NCI-H2227 (cell line): ENCODE data around the gene ZNF581.

Source experiments
- DNase-seq: peaks from one replicate; lab custom pipeline; 2025; ENCODE audit not compliant: unreplicated experiment; lab: John Stamatoyannopoulos, UW

The ZNF581 gene

DNA sequence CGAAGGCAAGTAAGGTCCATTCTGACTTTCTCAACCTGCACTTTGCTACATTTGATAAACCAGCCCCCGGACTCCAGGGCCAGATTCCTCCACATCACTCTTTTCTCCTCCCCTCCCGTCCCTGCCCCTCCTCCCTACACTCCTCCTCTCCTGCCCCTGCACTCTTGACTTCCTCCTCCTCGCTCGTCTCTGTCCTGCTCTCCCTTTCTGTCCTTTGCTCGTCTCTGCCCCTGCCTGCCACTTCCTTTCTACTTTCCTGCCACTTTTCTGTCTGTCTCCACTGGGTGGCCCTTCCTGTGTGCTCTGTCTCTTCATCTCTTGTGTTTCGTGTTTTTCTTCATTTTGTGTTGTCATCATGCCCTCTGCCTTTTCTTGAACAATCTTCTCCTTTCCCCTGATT is 18.4 kb downstream of the ZNF581 start:
- no peak for DNase-seq

DNA sequence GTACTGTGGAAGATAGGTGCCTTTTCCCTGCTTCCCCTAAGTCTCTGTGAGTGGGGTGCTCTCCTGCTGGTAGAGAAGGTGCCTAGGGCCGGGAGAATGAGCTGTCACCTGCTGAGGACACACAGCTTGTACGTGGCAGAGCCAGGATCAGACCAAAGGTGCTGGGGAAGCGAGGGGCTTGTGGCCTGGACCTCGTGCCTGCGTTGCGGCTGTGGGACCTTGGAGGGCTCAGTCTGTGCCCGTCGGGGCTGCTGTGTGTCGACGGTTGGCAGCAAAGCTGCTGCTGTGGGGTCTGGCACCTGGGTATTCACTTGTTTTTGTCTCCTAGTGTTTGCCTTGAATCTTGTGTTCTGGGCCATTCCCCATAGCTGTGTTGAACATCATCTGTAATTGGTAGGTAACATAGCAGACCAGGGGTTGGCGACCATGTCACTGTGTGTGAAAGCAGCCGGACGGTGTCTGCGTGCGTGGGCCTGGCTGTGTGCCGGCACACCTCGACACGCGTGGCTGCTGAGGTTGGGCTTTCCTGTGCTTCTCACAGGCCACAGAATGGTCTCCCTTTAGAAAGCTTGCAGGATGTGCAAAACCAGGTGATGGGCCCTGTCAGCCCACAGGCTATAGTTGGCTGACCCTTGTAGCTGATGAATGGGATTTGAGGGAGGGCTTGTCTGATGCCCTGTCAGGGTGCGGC is 20.5 kb downstream of the ZNF581 start:
- DNase-seq: no peak

DNA sequence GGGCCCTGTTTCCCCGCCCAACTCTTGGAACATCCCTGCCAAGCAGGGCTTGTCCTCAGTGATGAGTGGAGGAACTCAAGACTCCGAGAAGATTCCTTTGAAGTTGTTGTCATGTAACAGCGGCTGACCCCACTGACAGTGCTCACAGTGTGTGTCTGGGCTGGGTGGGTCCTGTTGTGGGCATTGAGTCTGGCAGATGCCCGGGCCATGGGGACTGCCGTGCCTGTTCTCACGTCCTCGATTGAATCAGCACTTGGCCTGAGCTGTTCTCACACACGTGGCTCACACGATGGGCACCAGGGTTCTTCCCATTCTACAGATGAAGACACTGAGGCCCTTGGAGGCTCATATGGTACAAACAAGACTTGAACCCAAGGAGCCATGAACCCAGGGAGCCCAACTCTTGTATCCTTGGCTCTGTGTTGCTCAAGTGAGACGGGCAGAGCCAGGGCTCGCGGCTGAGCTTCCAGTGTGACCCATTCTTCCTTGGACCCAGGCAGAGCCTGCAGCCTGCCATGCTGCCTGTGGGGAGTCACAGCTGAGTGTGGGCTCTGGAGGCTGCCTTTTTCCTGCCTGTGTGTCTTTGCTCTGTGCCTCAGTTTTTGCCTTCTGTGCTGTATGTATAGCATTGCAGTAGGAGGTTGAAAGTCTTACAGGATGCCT is 23.0 kb downstream of the ZNF581 start:
- no peak for DNase-seq

DNA sequence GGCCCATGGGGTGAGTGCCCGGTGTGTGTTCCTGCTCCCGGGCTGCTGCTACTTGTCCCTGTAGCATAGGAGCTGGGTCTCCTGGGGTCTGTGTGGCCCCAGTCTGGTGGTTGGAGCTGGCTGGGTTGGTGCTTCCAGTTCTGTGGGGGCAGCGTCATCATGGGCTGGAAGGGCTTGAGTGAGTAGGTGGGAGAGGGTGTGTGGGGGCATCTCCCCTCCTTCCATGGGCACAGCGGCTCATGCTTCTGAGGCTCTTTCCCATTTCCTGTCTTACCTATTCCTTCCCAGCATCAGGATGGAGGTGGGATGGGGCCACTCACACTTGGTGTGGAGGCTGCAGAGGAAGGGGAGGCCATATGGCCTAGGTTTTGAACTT is 23.5 kb downstream of the ZNF581 start:
- DNase-seq: no peak

DNA sequence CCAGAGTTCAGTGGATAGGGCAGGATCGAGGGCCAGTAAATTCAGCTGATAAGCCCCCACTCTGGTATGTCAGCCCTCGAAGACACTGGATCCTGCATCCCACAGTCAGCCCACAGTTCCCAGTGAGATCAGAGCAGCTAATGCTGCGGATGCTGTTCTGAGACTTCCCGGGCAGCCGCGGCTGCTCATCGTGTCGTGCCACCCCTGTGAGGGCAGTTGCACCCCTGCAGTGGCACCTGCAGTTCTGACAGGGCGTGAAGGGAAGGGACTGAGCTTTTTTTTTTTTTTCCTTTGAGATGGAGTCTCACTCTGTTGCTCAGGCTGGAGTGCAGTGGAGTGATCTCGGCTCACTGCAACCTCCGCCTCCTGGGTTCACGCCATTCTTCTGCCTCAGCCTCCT is 24.1 kb downstream of the ZNF581 start:
- no peak for DNase-seq

DNA sequence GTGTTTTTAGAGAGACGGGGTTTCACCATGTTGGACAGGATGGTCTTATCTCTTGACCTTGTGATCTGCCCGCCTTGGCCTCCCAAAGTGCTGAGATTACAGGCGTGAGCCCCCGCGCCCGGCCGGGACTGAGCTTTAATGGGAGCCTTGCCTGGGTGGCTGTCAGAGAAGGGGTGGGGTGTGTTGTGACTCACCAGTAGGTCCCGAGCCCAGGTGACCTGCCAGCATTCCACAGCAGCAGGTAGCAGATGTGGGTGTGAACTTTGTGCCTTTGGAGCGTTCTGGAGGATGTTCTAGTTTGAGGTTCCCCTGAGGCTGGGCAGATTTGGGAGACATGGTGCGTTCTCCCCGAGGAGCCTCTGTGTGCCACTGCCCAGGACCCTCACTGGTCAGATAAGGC is 24.5 kb downstream of the ZNF581 start:
- DNase-seq: no peak

DNA sequence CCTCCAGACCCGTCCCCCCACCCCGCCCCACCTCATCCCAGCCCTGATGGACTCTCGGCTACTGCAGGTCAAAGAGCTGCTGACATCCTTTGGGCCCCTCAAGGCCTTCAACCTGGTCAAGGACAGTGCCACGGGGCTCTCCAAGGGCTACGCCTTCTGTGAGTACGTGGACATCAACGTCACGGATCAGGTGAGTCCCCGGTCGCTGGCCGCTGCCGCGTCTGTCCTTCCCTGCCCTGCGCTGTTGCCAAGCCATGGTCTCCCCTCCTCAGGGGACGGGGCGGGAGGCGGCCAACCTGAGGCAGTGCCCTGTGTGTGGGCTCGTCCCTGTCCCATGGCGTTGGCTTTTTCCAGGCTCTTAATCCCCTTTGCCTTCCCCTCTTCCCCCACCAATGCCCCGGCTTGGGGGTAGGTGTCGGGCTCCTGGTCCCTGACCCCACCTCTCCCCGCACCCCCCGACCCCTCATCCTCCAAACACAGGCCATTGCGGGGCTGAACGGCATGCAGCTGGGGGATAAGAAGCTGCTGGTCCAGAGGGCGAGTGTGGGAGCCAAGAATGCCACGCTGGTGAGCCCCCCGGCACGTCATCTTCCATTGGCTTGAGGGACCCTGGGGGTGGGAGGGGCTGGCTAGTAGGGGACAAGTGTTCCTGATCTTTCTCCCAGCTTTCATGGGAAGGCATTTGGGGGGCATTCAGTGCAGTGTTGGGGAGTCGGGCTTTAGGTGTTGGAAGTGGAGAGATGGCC is 25.3 kb downstream of the ZNF581 start:
- DNase-seq: no peak

DNA sequence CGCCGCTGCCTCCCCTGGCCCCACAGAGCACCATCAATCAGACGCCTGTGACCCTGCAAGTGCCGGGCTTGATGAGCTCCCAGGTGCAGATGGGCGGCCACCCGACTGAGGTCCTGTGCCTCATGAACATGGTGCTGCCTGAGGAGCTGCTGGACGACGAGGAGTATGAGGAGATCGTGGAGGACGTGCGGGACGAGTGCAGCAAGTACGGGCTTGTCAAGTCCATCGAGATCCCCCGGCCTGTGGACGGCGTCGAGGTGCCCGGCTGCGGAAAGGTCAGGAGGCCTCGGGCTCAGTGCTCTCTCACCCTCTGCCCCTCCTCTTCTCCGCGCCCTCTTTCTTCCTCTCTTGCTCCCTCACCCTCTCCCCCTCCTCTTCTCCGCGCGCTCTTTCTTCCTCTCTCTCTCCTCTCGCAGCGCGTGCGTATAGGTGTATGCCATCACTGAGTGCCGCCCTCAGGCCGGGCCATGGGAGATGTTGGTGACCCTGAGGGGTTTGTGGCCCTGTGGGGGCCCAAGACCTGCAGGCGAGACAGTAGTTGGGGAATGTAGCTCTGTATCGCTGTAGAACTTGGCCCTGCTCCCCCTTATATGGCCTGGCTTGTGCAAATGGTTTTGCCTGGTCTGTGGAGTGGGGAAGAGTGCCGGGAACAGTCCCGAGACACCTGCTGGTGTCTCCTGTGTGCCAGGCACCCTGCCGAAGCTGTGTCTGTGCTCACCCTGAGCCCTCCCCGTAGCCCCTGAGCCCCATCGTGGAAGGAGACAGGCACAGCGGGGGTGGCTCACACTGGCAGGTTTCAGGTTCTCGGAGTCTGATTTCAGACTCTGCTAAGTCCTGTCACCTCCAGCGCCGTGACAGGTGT is 26.2 kb downstream of the ZNF581 start:
- no peak for DNase-seq

DNA sequence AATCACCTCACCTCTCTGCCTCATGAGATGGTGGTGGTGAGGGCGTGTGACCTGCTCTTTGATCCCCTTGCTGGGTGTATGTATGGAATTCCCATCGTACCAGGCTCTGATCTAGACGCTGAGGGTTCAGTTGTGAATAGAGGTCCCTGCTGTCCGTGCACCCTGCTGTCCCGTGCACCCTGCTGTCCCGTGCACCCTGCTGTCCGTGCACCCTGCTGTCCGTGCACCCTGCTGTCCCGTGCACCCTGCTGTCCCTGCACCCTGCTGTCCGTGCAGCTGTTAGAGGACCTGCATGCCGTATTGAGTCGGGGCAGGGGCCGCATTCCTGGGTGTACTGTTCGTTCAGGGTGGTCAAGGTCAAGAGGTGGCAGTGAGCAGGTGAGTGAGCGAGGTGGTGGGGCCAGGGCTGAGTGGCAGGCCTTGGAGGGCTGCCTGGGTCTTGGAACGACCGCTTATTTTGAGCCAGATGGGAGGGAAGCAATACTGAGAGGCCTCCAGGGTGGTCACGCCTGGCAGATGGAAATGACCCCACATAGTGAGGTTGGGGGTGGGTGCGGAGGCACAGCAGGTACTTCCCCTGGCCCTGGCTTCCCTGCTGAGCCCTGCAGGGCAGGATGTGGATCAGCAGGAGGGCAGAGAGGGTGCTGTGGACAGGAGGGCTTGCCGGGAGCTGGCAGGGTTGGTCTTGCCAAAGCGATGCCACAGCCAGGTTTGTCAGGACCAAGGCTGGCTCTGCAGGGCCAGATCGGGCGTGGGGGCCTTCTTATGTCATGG is 27.0 kb downstream of the ZNF581 start:
- peak; percentile 76 for DNase-seq

DNA sequence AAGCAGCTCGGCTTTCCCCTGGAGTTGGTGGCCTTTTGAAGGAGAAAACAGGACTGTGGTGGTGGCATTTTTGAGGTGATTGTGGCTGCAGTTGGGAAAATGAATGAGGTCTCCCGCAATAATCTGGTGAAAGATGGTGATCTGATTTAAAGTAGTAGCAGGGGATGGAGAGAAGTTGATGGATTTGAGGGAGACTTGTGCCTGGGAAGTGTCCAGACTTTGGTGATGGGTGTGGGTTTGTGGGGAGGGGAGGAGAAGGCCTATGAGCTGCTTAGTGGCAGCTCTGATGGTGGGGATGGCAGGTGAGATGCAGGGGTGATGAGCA is 27.6 kb downstream of the ZNF581 start:
- no peak for DNase-seq

DNA sequence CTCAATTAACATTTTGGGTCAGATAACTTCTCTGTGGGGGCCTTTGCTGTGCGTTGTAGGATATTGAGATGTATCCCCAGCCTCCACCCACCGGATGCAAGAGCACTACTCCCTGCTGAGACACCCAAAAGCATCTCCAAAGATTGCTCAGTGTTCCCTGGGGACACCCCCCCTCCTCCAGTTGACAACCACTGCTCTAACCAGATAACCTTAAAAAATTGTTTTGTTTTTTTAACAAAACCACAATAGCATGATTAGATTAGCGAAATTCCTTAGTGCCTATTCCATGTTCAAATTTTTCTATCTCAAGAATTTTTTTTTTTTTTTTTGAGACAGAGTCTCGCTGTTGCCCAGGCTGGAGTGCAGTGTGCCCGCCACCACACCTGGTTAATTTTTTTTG is 29.0 kb downstream of the ZNF581 start:
- no peak for DNase-seq

DNA sequence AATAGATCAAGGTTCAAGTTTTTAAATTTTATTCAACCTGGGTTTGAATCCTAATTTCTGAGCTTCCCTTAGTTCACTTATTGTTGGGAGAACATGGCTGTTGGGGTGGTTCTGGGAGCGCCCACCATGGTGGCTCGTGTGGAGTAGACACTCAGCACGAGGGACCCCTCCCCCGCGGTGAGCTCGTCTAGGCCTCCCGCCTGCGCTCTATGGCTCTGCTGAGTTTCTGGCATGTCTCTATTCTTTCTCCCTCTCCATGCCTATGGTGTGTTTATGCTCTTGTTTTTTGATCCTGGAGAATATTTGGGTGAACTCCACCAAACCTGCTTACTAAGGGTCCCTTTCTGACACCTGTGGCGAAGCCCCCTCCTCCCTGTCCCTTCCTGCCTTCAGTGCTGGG is 30.0 kb downstream of the ZNF581 start:
- peak; percentile 79 for DNase-seq

DNA sequence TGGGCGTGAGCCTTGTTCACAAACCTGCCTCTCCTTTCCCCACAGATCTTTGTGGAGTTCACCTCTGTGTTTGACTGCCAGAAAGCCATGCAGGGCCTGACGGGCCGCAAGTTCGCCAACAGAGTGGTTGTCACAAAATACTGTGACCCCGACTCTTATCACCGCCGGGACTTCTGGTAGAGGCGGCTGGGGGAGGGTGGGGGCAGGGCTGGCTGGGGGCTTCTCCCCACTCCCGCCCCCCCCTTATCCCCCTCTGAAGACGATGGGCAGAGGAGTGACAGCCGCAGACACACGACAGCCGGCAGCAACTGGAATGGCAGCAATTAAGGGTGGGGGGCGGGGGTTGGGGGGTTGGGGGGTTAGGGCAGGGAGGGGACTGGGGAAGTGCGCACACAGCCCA is 30.4 kb downstream of the ZNF581 start:
- DNase-seq: peak; percentile 72

DNA sequence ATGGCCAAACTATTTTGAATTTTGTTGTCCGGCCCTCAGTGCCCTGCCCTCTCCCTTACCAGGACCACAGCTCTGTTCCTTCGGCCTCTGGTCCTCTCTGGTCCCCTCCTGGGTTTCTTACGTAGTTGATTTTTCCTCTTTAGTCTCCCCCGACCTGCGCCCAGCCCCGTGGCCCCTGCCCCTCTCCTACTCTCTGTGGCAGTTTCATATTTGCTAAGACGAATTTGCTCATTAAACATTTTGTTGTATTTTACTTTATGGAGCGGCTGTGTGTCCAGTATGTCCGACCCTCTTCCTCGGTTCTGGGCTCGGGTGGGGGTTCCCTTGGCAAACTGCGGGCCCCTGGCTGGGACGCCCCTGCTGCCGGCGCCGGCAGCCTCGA is 31.0 kb downstream of the ZNF581 start:
- no peak for DNase-seq

DNA sequence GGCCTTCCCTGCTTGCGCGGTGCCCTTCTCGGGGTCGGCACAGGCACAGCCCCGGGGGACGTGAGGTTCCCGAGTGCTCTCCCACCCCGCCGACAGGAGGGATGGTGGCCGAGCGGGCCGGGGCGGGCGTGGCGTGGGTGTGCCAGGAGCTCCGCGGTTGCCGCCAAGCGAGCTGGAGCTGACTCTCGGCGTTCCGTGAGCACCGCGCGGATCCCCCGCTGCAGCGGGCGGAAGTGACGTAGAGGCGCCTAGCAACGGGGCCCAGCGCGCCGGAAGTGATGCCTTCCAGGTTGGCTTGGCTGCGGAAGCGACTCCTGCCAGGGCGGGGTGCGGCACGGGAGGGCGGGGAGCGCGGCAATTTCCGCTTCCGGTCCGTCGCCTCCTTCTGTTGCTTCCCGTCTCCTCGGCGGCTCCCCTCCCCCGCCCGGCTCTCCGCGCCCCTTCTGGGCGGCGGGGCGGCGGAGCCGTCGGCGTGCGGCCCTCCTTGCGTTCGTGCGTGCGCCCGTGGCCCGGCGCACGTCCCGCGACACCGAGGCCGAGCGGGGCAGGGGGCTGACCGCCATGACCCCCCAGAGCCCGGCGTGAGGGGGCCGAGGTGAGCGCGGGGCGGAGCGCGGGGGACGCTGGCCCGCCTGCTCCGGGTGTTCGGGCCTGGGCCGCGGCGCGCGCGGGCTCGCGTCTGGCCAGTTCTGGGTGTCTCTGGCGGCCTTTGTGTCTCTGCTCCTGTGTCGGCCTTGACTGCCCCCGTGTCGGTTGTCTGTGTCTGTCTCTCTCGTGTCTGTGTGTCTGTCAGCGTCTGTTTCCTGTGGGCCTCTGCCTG is 31.6 kb downstream of the ZNF581 start, which contains the start of gene EPN1:
Gene EPN1 (plus strand): TSS at position 386 of the 820 bp plus-strand sequence. CDS start 3,402 bp downstream, outside the sequence.
- peak; percentile 100 for DNase-seq

DNA sequence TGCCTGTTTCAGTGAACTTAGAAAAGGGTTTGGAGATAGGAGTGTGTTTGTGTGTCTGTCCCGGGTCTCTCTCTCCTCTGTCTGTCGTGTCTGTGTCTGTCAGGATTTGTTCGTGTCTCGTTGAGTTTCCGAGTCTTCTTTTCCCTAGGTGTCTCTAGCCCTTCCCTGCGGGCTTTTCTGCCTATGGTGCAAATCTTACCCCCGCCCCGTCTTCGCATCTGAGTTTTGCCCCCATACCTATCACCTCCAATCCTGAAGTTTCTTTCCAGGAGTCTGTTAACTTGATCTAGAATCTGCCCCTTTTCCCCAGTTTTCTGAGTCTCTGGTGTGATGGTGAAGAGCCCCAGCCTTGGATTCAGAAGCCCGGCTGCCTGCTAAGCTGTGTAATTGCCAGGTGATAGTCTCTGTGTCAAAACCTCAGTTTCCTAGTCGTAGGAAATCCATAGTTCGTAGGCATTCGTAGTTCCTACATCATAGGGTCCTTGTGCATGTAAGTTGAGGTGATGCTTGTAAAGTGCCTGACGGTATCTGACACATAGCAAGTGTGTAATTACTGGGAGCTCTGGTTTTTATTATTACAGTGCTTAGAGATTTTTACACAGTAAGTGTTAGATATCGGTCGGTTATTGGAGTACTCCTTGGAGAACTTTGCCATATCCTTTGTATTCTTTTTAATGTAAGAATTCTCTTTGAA is 32.4 kb downstream of the ZNF581 start:
- no peak for DNase-seq

DNA sequence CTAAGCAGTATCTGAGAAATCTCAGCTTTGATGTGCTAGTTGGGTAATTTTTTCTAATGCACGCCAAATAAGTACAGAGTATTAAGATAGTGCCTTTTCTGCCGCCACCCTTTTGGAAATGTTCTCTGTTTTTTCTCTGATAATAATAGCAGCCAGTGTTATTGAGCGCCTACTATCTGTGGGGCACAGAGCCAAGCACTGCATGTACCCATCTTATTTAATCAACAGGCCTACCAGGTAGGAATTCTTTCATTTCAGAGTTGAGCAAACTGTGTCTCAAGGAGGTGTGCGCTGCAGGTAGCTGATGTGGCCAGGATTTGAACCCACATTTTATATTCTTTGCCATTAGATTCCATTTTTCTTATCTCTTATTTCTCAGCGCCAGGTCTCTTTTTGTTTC is 32.9 kb downstream of the ZNF581 start:
- DNase-seq: no peak

DNA sequence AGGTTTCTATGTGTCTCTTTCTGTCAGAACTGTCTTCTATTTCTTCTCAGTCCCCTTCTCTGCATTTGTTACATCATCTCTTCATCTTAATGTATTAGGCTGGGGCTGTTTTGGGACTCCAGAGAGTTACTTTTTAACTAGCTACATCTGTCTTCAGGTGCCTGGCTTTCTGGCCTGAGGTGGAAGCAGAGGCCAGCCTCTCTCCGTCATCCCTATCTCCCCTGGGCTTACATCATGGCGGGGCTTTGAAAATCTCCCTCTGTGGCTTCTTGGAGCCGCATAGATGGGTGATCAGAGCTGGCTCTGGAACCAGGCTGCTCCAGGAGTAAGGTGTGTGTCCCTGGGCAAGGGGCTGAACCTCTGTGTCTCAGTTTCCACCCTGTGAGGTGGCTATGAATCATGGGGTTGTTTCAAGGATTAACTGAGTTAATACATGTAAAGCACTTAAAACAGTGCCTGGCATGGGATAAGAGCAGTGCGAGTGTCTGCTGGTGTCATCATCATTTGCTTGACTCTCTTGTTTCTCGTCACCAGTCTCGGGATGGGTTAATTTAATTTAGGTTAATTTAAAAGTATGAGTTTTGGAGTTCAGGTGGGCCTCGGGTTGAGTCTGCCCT is 33.5 kb downstream of the ZNF581 start:
- DNase-seq: no peak

DNA sequence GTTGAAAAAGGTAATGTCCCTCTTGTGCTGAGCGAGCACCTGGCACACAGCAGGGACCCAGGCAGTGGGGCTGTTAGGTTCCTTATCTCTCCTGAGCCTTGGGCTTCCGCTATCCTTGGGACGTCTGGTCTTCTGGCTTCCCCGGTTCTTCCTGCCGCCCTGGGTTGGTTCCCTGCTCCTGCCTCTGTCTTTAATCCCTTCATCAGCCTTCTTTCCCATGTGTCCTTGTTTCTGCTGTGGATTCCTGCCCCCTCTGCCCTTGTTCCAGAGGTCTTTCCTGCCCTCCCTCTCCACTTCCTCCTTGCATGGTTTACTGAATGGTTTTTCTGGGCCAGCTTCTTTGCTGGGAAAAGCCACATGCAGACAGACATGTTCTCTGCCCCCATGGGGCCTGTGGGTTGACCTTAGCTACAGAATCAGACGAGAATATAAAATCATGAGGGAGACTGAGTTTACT is 34.2 kb downstream of the ZNF581 start:
- DNase-seq: no peak
